HG02763 (cell line): ENCODE measurements around the gene ZP1.
"Not testable (repeated sequence)": the region's sequence is repeated elsewhere in the genome, so short reads cannot be mapped to it uniquely, and the experiment has no call there.

ENCODE experiments used
- ATAC-seq: cut with Tn5 transposase; IDR thresholded peaks from one replicate; pipeline ENCODE4 v1.9.1; 2021; ENCODE audit warnings: mild to moderate bottlenecking, moderate library complexity; ENCODE audit not compliant: unreplicated experiment

Gene ZP1

GRCh38 chr11:60866911-60867870 lies at the start of gene ZP1:
ZP1 (plus strand) TSS chr11:60867542; CDS start chr11:60867562, 20 bp downstream.
- no peak for ATAC-seq

GRCh38 chr11:60818057-60818456 lies 49.3 kb upstream of the ZP1 start:
- no peak for ATAC-seq

- no peak for ATAC-seq
These were observed 45.3 kb upstream of the ZP1 start for GRCh38 chr11:60821827-60822599.

- not testable (repeated sequence) for ATAC-seq
These were observed 43.5 kb upstream of the ZP1 start for GRCh38 chr11:60823745-60824306.

GRCh38 chr11:60825118-60825517 lies 42.2 kb upstream of the ZP1 start:
- ATAC-seq = no peak

- ATAC-seq = no peak
These were observed 41.6 kb upstream of the ZP1 start for GRCh38 chr11:60825790-60826189.

- peak; percentile 13 for ATAC-seq
These were observed 36.7 kb upstream of the ZP1 start for GRCh38 chr11:60830478-60831142.

GRCh38 chr11:60831143-60831500 lies 36.2 kb upstream of the ZP1 start:
- peak; percentile 58 for ATAC-seq

GRCh38 chr11:60831501-60832079 lies 35.8 kb upstream of the ZP1 start:
- no peak for ATAC-seq

- ATAC-seq = no peak
These were observed 32.4 kb upstream of the ZP1 start for GRCh38 chr11:60834742-60835533.

GRCh38 chr11:60835534-60835846 lies 31.9 kb upstream of the ZP1 start:
- ATAC-seq = no peak

- ATAC-seq = no peak
These were observed 30.4 kb upstream of the ZP1 start for GRCh38 chr11:60836866-60837515.

GRCh38 chr11:60838132-60838531 lies 29.2 kb upstream of the ZP1 start:
- no peak for ATAC-seq

GRCh38 chr11:60840470-60841430 lies 26.6 kb upstream of the ZP1 start:
- no peak for ATAC-seq

- ATAC-seq = peak; percentile 87
These were observed 25.3 kb upstream of the ZP1 start, which contains the start of gene CCDC86 for GRCh38 chr11:60841797-60842667. CCDC86 (plus strand) TSS chr11:60842113; CDS start chr11:60842125, 12 bp downstream.

- ATAC-seq = no peak
These were observed 24.4 kb upstream of the ZP1 start for GRCh38 chr11:60842668-60843600.
